Peyer's patch (tissue), 4 donors: ENCODE measurements around the gene PIK3R3. TPM values are rescaled to one million over a fixed set of nuclear protein-coding genes. Genes with fewer than 3 reads are reported as not detected.

Experiments
- DNase-seq, 3 donors: peaks; one replicate each; pipeline ENCODE4 v3.0.0-alpha.2; 2017 to 2019
- H3K27ac ChIP-seq, 4 donors: fragments of 200-600 bp; sonication (generic); one replicate each; pipeline ENCODE4 v1.5.1; 2016 to 2019
- H3K27me3 ChIP-seq, 2 donors: fragments of 200-600 bp; sonication (generic); one replicate each; pipeline ENCODE4 v1.5.1; 2019
- H3K36me3 ChIP-seq, 3 donors: fragments of 200-600 bp; sonication (generic); one replicate each; pipeline ENCODE4 v1.5.1; 2016 to 2019
- H3K4me1 ChIP-seq, 4 donors: fragments of 200-600 bp; sonication (generic); one replicate each; pipeline ENCODE4 v1.5.1; 2016 to 2019
- H3K4me3 ChIP-seq, 4 donors: fragments of 200-600 bp; sonication (generic); 1 replicate in 3 of 4; 2 replicates in 1 of 4; pipeline ENCODE4 v1.5.1; 2016 to 2019; ENCODE audit warnings: mild to moderate bottlenecking in 1 of 4
- H3K9me3 ChIP-seq, 4 donors: fragments of 200-600 bp; sonication (generic); one replicate each; pipeline ENCODE4 v1.5.1; 2016 to 2019; ENCODE audit warnings: mild to moderate bottlenecking in 1 of 4
- CTCF ChIP-seq, 6 experiments: fragments of 450-650 bp in 4 of 6; fragments of 200-600 bp in 2 of 6; sonication (generic) in 1 of 6; IDR thresholded peaks; one replicate each; pipeline ENCODE4 v1.5.1; 2017 to 2019; ENCODE audit warnings: antibody characterized with exemption in 6 of 6, mild to moderate bottlenecking in 3 of 6, moderate library complexity in 1 of 6
- POLR2A ChIP-seq, 2 donors: fragments of 450-650 bp; IDR thresholded peaks; one replicate each; pipeline ENCODE4 v1.5.1; 2017; ENCODE audit warnings: antibody characterized with exemption in 2 of 2, mild to moderate bottlenecking in 2 of 2, moderate library complexity in 2 of 2
- total RNA-seq, 4 donors: library from RNA; depleted of rRNA; stranded (reverse); fragments of >200 nt; gene quantifications; one replicate each; pipeline ENCODE4 v1.1.0, GENCODE V29; 2016

The PIK3R3 gene
- total RNA-seq, 4 donors from 2014 or later: 2.8 to 12.4 (median 6.4) TPM

DNA sequence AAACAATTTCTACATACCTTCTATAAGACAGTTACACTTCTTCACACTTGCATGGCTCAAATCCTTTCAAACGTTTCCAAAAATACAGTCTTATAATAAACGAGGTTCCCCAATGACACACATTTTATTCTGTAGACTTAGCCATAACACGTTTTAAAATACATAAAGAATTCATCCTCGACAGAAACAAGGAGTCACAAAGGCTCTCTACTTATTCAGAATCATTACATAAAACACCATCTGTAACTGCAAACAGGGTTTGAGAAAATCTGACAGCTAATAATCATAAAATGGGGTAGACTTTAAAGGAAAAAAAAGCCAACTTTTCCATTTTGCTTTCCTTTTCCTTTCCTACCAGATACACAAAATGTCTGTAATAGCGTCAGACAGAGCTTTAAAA, 1.8 kb downstream of the PIK3R3 start:
- Histone ChIP-seq H3K36me3 (no peaks in the 10 kb centered on the region), H3K27me3 (no peaks in the 10 kb centered on the region), H3K9me3 (no peaks in the 10 kb centered on the region), H3K4me3 (peak overlapping the region in 2 of 4 donors; percentile 69 to 72), H3K4me1 (peaks cover 0 to 10% (median 2%) of the 10 kb centered on the region in 4 donors), H3K27ac (no peak overlapping the region)
- TF ChIP-seq POLR2A (IDR thresholded peaks at IDR 0.05) (no peak), CTCF (IDR thresholded peaks at IDR 0.05) (no peak)
- DNase-seq: no peak

GRCh38 chr1:46130121-46130520, 2.3 kb downstream of the PIK3R3 start:
- H3K4me3 ChIP-seq: peak overlapping the region in 1 of 4 donors; percentile 69
- DNase-seq: no peak
- TF ChIP-seq CTCF (IDR thresholded peaks at IDR 0.05) (no peak), POLR2A (IDR thresholded peaks at IDR 0.05) (no peak)
- H3K27me3 ChIP-seq: no peaks in the 10 kb centered on the region
- no peaks in the 10 kb centered on the region for H3K9me3 ChIP-seq
- no peaks in the 10 kb centered on the region for H3K36me3 ChIP-seq
- no peak overlapping the region for H3K27ac ChIP-seq
- peaks cover 0 to 10% (median 2%) of the 10 kb centered on the region in 4 donors for H3K4me1 ChIP-seq

- H3K4me1 ChIP-seq: peaks cover 0 to 4% (median under 1%) of the 10 kb centered on the region in 4 donors
- TF ChIP-seq POLR2A (IDR thresholded peaks at IDR 0.05) (no peak), CTCF (IDR thresholded peaks at IDR 0.05) (no peak)
- H3K4me3 ChIP-seq: no peak overlapping the region
- no peak for DNase-seq
- H3K9me3 ChIP-seq: no peaks in the 10 kb centered on the region
- no peaks in the 10 kb centered on the region for H3K27me3 ChIP-seq
- H3K27ac ChIP-seq: no peak overlapping the region
- no peaks in the 10 kb centered on the region for H3K36me3 ChIP-seq
These were observed 4.1 kb downstream of the PIK3R3 start for GRCh38 chr1:46128344-46128743.

- no peak for TF ChIP-seq CTCF (IDR thresholded peaks at IDR 0.05)
- TF ChIP-seq POLR2A (IDR thresholded peaks at IDR 0.05): no peak
- no peaks in the 10 kb centered on the region for H3K27me3 ChIP-seq
- no peak overlapping the region for H3K4me3 ChIP-seq
- no peak overlapping the region for H3K27ac ChIP-seq
- no peak for DNase-seq
- no peaks in the 10 kb centered on the region for H3K9me3 ChIP-seq
- H3K4me1 ChIP-seq: no peaks in the 10 kb centered on the region
- H3K36me3 ChIP-seq: no peaks in the 10 kb centered on the region
These were observed 13.6 kb downstream of the PIK3R3 start for GRCh38 chr1:46118856-46119255.

DNA sequence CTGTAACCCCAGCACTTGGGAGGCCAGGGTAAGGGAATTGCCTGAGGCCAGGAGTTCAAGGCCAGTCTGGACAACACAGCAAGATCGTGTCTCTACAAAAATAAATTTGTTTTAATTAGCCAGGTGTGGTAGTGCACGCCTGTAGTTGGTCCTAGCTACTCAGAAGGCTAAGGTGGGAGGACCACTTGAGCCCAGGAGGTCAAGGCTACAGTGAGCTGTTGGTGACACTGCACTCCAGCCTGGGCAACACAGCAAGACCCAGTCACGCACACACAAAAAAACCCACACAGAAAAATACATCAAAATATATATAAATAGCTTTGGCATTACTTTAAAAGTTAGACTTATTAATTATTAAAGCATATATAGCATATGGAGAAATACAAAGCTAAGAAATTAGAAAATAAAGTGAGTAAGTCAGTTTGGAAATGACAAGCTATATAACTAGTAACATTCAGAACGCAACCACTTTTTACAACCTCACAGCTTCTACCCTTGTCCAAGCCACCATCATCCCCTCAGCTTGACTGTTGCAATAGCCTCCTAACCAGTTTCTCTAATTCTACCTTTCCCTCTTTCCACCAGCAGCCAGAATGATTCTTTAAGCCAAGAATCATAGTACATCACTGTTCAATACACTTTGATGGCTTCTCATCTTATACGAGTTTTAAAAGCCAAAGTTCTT, 14.5 kb downstream of the PIK3R3 start:
- TF ChIP-seq POLR2A (IDR thresholded peaks at IDR 0.05) (no peak), CTCF (IDR thresholded peaks at IDR 0.05) (no peak)
- H3K27me3 ChIP-seq: no peaks in the 10 kb centered on the region
- H3K4me3 ChIP-seq: no peak overlapping the region
- no peaks in the 10 kb centered on the region for H3K36me3 ChIP-seq
- DNase-seq: no peak
- no peaks in the 10 kb centered on the region for H3K4me1 ChIP-seq
- no peaks in the 10 kb centered on the region for H3K9me3 ChIP-seq
- no peak overlapping the region for H3K27ac ChIP-seq
